H9 (cell line): ENCODE data around the gene MITD1. TPM values are rescaled to one million over a fixed set of nuclear protein-coding genes. Genes with fewer than 3 reads are reported as not detected.
A peak's percentile ranks its signal among the peaks of the same experiment; 100 is the strongest.

Experiments
- DNase-seq: peaks from one replicate; pipeline ENCODE4 v3.0.0-alpha.2; 2017
- H2AFZ ChIP-seq: one replicate; pipeline ENCODE4 v1.6.1; 2013; ENCODE audit warnings: mild to moderate bottlenecking, low read length, control low read depth, moderate library complexity
- H2AK5ac ChIP-seq: 2 replicates; pipeline ENCODE4 v1.6.1; 2013; ENCODE audit warnings: low read length, control low read depth, mixed read lengths; ENCODE audit not compliant: insufficient read length
- H2BK120ac ChIP-seq: one replicate; pipeline ENCODE4 v1.6.1; 2013; ENCODE audit warnings: low read depth, mild to moderate bottlenecking, low read length, control low read depth, inconsistent platforms; ENCODE audit not compliant: poor library complexity, severe bottlenecking
- H2BK12ac ChIP-seq: 2 replicates; pipeline ENCODE4 v1.6.1; 2013; ENCODE audit warnings: low read length, control low read depth, mixed read lengths, low read depth; ENCODE audit not compliant: insufficient read length
- H2BK15ac ChIP-seq: 2 replicates; pipeline ENCODE4 v1.6.1; 2013; ENCODE audit warnings: low read depth, low read length, control low read depth
- H2BK20ac ChIP-seq: one replicate; pipeline ENCODE4 v1.6.1; 2013; ENCODE audit warnings: low read depth, mild to moderate bottlenecking, low read length, control low read depth, inconsistent platforms; ENCODE audit not compliant: poor library complexity, severe bottlenecking
- H2BK5ac ChIP-seq: 2 replicates; pipeline ENCODE4 v1.6.1; 2013; ENCODE audit warnings: low read length, control low read depth, mixed read lengths; ENCODE audit not compliant: insufficient read length
- H3K14ac ChIP-seq: 2 replicates; pipeline ENCODE4 v1.6.1; 2013; ENCODE audit warnings: low read length, control low read depth; ENCODE audit not compliant: insufficient read depth
- H3K18ac ChIP-seq: 2 replicates; pipeline ENCODE4 v1.6.1; 2013; ENCODE audit warnings: low read depth, mild to moderate bottlenecking, mixed read lengths, low read length, control low read depth; ENCODE audit not compliant: insufficient read length
- H3K23ac ChIP-seq: 2 replicates; pipeline ENCODE4 v1.6.1; 2013; ENCODE audit warnings: low read length, control low read depth, mixed read lengths, low read depth; ENCODE audit not compliant: insufficient read length
- H3K23me2 ChIP-seq: 2 replicates; pipeline ENCODE4 v1.6.1; 2013; ENCODE audit warnings: low read depth, mild to moderate bottlenecking, mixed read lengths, low read length, control low read depth; ENCODE audit not compliant: insufficient read length, poor library complexity, severe bottlenecking
- H3K27ac ChIP-seq: 2 replicates; pipeline ENCODE4 v1.5.1; 2013; ENCODE audit warnings: low read length, control low read depth, mixed read lengths, low read depth; ENCODE audit not compliant: insufficient read length
- H3K27me3 ChIP-seq: 2 replicates; pipeline ENCODE4 v1.6.1; 2013; ENCODE audit warnings: low read length, control low read depth, inconsistent platforms; ENCODE audit not compliant: insufficient read depth
- H3K4ac ChIP-seq: 2 replicates; pipeline ENCODE4 v1.6.1; 2013; ENCODE audit warnings: low read depth, mild to moderate bottlenecking, control low read depth, inconsistent platforms, low read length, moderate library complexity
- H3K4me1 ChIP-seq: 2 replicates; pipeline ENCODE4 v1.6.1; 2013; ENCODE audit warnings: low read length, control low read depth, inconsistent platforms; ENCODE audit not compliant: insufficient read depth
- H3K4me2 ChIP-seq: 2 replicates; pipeline ENCODE4 v1.6.1; 2013; ENCODE audit warnings: low read length, control low read depth, mixed read lengths; ENCODE audit not compliant: insufficient read length, insufficient read depth
- H3K56ac ChIP-seq: 2 replicates; pipeline ENCODE4 v1.6.1; 2013; ENCODE audit warnings: low read depth, mild to moderate bottlenecking, mixed read lengths, low read length, control low read depth; ENCODE audit not compliant: insufficient read length
- H3K79me1 ChIP-seq: 2 replicates; pipeline ENCODE4 v1.6.1; 2013; ENCODE audit warnings: low read depth, mild to moderate bottlenecking, moderate library complexity, low read length, control low read depth, inconsistent platforms; ENCODE audit not compliant: insufficient read depth, poor library complexity, severe bottlenecking
- H3K79me2 ChIP-seq: 2 replicates; pipeline ENCODE4 v1.6.1; 2013; ENCODE audit warnings: low read length, control low read depth, inconsistent platforms; ENCODE audit not compliant: insufficient read depth
- H3K9ac ChIP-seq: 2 replicates; pipeline ENCODE4 v1.6.1; 2013; ENCODE audit warnings: low read length, control low read depth, mixed read lengths; ENCODE audit not compliant: insufficient read length; ENCODE audit errors: extremely low read depth
- H3K9me3 ChIP-seq: one replicate; pipeline ENCODE4 v1.6.1; 2013; ENCODE audit warnings: low read depth, low read length, inconsistent platforms; ENCODE audit not compliant: control insufficient read depth
- H3T11ph ChIP-seq: one replicate; pipeline ENCODE4 v1.6.1; 2013; ENCODE audit warnings: mild to moderate bottlenecking, low read length, control low read depth, inconsistent platforms
- H4K20me1 ChIP-seq: one replicate; pipeline ENCODE4 v1.6.1; 2013; ENCODE audit not compliant: control insufficient read depth, insufficient read length, insufficient read depth
- H4K5ac ChIP-seq: 2 replicates; pipeline ENCODE4 v1.6.1; 2013; ENCODE audit warnings: low read depth, mild to moderate bottlenecking, mixed read lengths, low read length, control low read depth; ENCODE audit not compliant: insufficient read length
- H4K8ac ChIP-seq: replicated peaks from 2 replicates; pipeline ENCODE4 v1.6.1; 2013; ENCODE audit warnings: low read length, control low read depth, mixed read lengths, low read depth; ENCODE audit not compliant: insufficient read length
- H4K91ac ChIP-seq: 2 replicates; pipeline ENCODE4 v1.6.1; 2013; ENCODE audit warnings: low read depth, mild to moderate bottlenecking, moderate library complexity, mixed read lengths, low read length, control low read depth; ENCODE audit not compliant: insufficient read length
- H3K27ac Mint-ChIP-seq, 3 experiments: 2 replicates in 2 of 3; 3 replicates in 1 of 3; pipeline ENCODE4 v1.8.0; 2020 to 2021; ENCODE audit warnings: mixed read lengths in 3 of 3, mild to moderate bottlenecking in 1 of 3, moderate library complexity in 1 of 3
- H3K27me3 Mint-ChIP-seq: 2 replicates; pipeline ENCODE4 v1.8.0; 2021; ENCODE audit warnings: low read depth, mild to moderate bottlenecking, moderate library complexity, mixed read lengths
- H3K36me3 Mint-ChIP-seq, 3 experiments: 2 replicates in 2 of 3; 3 replicates in 1 of 3; pipeline ENCODE4 v1.8.0; 2020 to 2021; ENCODE audit warnings: low read depth in 3 of 3, mixed read lengths in 3 of 3; ENCODE audit not compliant: insufficient read depth in 1 of 3
- H3K4me1 Mint-ChIP-seq, 2 experiments: 2 replicates each; pipeline ENCODE4 v1.8.0; 2020; ENCODE audit warnings: mixed read lengths in 2 of 2
- H3K4me3 Mint-ChIP-seq, 2 experiments: 2 replicates in 1 of 2; 3 replicates in 1 of 2; pipeline ENCODE4 v1.8.0; 2020 to 2021; ENCODE audit warnings: mild to moderate bottlenecking in 2 of 2, mixed read lengths in 2 of 2, moderate library complexity in 1 of 2
- H3K9me3 Mint-ChIP-seq, 2 experiments: 2 replicates in 1 of 2; 3 replicates in 1 of 2; pipeline ENCODE4 v1.8.0; 2020; ENCODE audit warnings: mild to moderate bottlenecking in 2 of 2, mixed read lengths in 2 of 2, moderate library complexity in 1 of 2
- CTCF ChIP-seq: fragments of 200-600 bp; sonication (generic); conservative IDR thresholded peaks from 3 replicates; pipeline ENCODE4 v1.8.0; 2021; ENCODE audit warnings: antibody characterized with exemption, mild to moderate bottlenecking
- WGBS: extraction: QIAGEN DNeasy Blood & Tissue Kit; methylation state at CpG from one replicate; pipeline ENCODE4 v1.1.7; 2013; ENCODE audit warnings: missing lambda C conversion rate, low lambda C conversion rate, mixed read lengths; ENCODE audit not compliant: insufficient read length; ENCODE audit errors: extremely low coverage; 5-methylcytosine and 5-hydroxymethylcytosine counted together
- total RNA-seq: library from RNA; stranded (reverse); gene quantifications from 2 replicates; pipeline ENCODE4 v1.2.1, GENCODE V29; 2021

The MITD1 gene
- total RNA-seq, 1 experiment from 2014 or later, result 35.2 TPM

GRCh38 chr2:99205491-99205890 is 24.6 kb upstream of the MITD1 start:
- no peak overlapping the region for H3K4me3 Mint-ChIP-seq
- WGBS, result no CpG with 5 or more reads among the region's 5 CpGs
- Histone ChIP-seq H2BK120ac (no peak overlapping the region), H4K5ac (no peak overlapping the region), H4K91ac (no peak overlapping the region), H3K4ac (no peak overlapping the region), H3K18ac (no peak overlapping the region), H2BK20ac (no peak overlapping the region), H3K23me2 (no peaks in the 10 kb centered on the region), H3K9me3 (peaks cover 8% of the 10 kb centered on the region), H3K23ac (no peak overlapping the region), H3K27ac (no peak overlapping the region), H3K27me3 (no peaks in the 10 kb centered on the region), H3T11ph (no peak overlapping the region), H3K79me2 (no peaks in the 10 kb centered on the region), H3K56ac (no peak overlapping the region), H3K79me1 (no peaks in the 10 kb centered on the region), H3K4me1 (no peaks in the 10 kb centered on the region), H2AK5ac (no peak overlapping the region), H2AFZ (no peak overlapping the region), H4K8ac (no peak overlapping the region), H2BK12ac (no peak overlapping the region), H3K4me2 (no peak overlapping the region), H3K9ac (no peak overlapping the region), H4K20me1 (no peaks in the 10 kb centered on the region), H2BK15ac (no peak overlapping the region), H3K14ac (no peak overlapping the region), H2BK5ac (no peak overlapping the region)
- no peak for TF ChIP-seq CTCF
- peak overlapping the region; percentile 58 to 95 (median 77); a peak in 3 of 7 replicates for H3K27ac Mint-ChIP-seq
- H3K4me1 Mint-ChIP-seq, result peaks cover 0 to 2% of the 10 kb centered on the region in 2 experiments; a peak in 1 of 4 replicates
- H3K27me3 Mint-ChIP-seq, result peaks cover 6% of the 10 kb centered on the region
- H3K36me3 Mint-ChIP-seq, result peaks cover 51 to 81% (median 74%) of the 10 kb centered on the region in 3 experiments
- peak; percentile 45 for DNase-seq
- peaks cover 59 to 72% of the 10 kb centered on the region in 2 experiments for H3K9me3 Mint-ChIP-seq
